Gastrocnemius medialis (tissue), 4 donors: ENCODE results near the gene SLC16A7. TPM values are rescaled to one million over a fixed set of nuclear protein-coding genes. Genes with fewer than 3 reads are reported as not detected.

Experiments used
- ATAC-seq, 2 donors: fragments of 150-250 bp; one replicate each; pipeline ENCODE4 v1.9.1; 2016
- DNase-seq, 2 donors: peaks; one replicate each; pipeline ENCODE4 v3.0.0-alpha.2; 2019
- H3K27ac ChIP-seq, 4 donors: fragments of 200-600 bp; sonication (generic); 1 replicate in 1 of 4; 2 replicates in 3 of 4; pipeline ENCODE4 v1.5.1; 2016 to 2018; ENCODE audit warnings: mild to moderate bottlenecking in 2 of 4, moderate library complexity in 1 of 4
- H3K27me3 ChIP-seq, 3 donors: fragments of 200-600 bp; sonication (generic) in 2 of 3; 1 replicate in 1 of 3; 2 replicates in 2 of 3; pipeline versions ENCODE4 v1.5.1 to v1.6.0; 2016 to 2019; ENCODE audit warnings: mild to moderate bottlenecking in 1 of 3, moderate library complexity in 1 of 3
- H3K36me3 ChIP-seq, 2 donors: fragments of 200-600 bp; sonication (generic) in 1 of 2; one replicate each; pipeline ENCODE4 v1.5.1; 2017 to 2018
- H3K4me1 ChIP-seq, 2 donors: fragments of 200-600 bp; sonication (generic) in 1 of 2; one replicate each; pipeline ENCODE4 v1.5.1; 2016 to 2017; ENCODE audit warnings: mild to moderate bottlenecking in 2 of 2
- H3K4me3 ChIP-seq, 4 donors: fragments of 200-600 bp; sonication (generic) in 3 of 4; 1 replicate in 1 of 4; 2 replicates in 3 of 4; pipeline ENCODE4 v1.5.1; 2016 to 2019; ENCODE audit warnings: mild to moderate bottlenecking in 2 of 4
- H3K9me3 ChIP-seq, 3 donors: fragments of 200-600 bp; sonication (generic) in 2 of 3; 1 replicate in 1 of 3; 2 replicates in 2 of 3; pipeline ENCODE4 v1.5.1; 2016 to 2019
- POLR2A ChIP-seq, 2 donors: fragments of 450-650 bp; IDR thresholded peaks; one replicate each; pipeline ENCODE4 v1.6.1; 2017; ENCODE audit warnings: antibody characterized with exemption in 2 of 2, mild to moderate bottlenecking in 2 of 2, moderate library complexity in 2 of 2
- in situ Hi-C, 4 donors: fragments of 200-750 bp; cut with MboI; loops; one replicate each; pipeline versions ENCODE4 v1.15.0 to v1.8.0; 2017; ENCODE audit warnings: low sequenced_read_pairs in 4 of 4
- intact Hi-C: fragments of 100-400 bp; cut with DNase I; formaldehyde crosslinking; loops from one replicate; pipeline ENCODE4 v1.15.1; 2023; ENCODE audit warnings: low total_unique reads
- total RNA-seq, 4 donors: library from RNA; depleted of rRNA; stranded (reverse); fragments of >200 nt; gene quantifications; one replicate each; pipeline versions ENCODE4 v1.1.0 to v1.2.3, GENCODE V29; 2016
- TF ChIP-seq, protein P1 (sequence below), 5 experiments: fragments of 450-650 bp in 3 of 5; fragments of 200-600 bp in 2 of 5; sonication (generic) in 2 of 5; IDR thresholded peaks in 4 of 5; conservative IDR thresholded peaks in 1 of 5; 1 replicate in 4 of 5; 2 replicates in 1 of 5; pipeline ENCODE4 v1.5.1; 2016 to 2019; ENCODE audit warnings: antibody characterized with exemption in 5 of 5, mild to moderate bottlenecking in 3 of 5, moderate library complexity in 3 of 5

Gene SLC16A7
- total RNA-seq, 4 donors from 2014 or later = 3.8 to 10.3 (median 6.7) TPM

DNA sequence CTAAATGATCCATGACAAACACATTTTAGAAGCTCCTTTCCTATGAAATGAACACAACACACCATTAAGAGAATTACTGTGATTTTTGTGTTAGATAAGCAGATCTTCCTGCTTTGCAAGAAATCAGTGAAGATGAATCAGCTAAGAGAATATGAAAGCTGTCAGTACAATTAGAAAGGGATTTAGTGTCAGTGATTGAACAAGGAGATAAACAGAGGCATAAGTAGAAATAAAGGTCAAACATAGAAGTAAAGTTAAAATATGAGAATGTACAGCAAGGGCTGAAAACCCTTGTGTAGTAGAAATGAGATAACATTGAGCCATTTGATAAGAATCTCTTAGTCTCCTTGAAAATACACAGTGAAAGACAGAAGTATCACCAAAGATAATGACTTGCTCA, 21.4 kb upstream of the SLC16A7 start:
- in situ Hi-C loops = no loop called here
- Histone ChIP-seq H3K4me1 (no peaks in the 10 kb centered on the region), H3K9me3 (no peaks in the 10 kb centered on the region), H3K27ac (no peak overlapping the region), H3K4me3 (no peak overlapping the region), H3K36me3 (no peaks in the 10 kb centered on the region), H3K27me3 (no peaks in the 10 kb centered on the region)
- ATAC-seq (no peak), DNase-seq (no peak)
- TF ChIP-seq POLR2A (IDR thresholded peaks at IDR 0.05) = no peak
- TF ChIP-seq, protein P1, sequence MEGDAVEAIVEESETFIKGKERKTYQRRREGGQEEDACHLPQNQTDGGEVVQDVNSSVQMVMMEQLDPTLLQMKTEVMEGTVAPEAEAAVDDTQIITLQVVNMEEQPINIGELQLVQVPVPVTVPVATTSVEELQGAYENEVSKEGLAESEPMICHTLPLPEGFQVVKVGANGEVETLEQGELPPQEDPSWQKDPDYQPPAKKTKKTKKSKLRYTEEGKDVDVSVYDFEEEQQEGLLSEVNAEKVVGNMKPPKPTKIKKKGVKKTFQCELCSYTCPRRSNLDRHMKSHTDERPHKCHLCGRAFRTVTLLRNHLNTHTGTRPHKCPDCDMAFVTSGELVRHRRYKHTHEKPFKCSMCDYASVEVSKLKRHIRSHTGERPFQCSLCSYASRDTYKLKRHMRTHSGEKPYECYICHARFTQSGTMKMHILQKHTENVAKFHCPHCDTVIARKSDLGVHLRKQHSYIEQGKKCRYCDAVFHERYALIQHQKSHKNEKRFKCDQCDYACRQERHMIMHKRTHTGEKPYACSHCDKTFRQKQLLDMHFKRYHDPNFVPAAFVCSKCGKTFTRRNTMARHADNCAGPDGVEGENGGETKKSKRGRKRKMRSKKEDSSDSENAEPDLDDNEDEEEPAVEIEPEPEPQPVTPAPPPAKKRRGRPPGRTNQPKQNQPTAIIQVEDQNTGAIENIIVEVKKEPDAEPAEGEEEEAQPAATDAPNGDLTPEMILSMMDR (IDR thresholded peaks at IDR 0.05 in 4 of 5, conservative IDR thresholded peaks at IDR 0.05 in 1 of 5) = no peak
- intact Hi-C loops = no loop called here

DNA sequence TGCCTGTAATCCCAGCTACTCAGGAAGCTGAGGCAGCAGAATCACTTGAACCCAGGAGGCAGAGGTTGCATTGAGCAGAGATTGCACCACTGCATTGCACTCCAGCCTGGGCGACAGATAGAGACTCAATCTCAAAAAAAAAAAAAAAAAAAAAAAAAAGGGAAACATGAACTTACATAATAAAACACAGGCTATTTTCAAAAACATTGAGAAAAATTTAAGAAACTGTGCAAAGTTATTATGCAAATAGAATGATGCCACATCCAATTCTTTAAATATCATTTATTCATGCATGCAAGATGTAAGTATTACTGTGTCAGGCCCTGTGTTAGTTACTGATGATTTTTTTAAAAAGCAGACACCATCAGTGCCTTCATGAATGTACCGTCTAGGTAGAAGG, 20.0 kb upstream of the SLC16A7 start:
- intact Hi-C loops = no loop called here

DNA sequence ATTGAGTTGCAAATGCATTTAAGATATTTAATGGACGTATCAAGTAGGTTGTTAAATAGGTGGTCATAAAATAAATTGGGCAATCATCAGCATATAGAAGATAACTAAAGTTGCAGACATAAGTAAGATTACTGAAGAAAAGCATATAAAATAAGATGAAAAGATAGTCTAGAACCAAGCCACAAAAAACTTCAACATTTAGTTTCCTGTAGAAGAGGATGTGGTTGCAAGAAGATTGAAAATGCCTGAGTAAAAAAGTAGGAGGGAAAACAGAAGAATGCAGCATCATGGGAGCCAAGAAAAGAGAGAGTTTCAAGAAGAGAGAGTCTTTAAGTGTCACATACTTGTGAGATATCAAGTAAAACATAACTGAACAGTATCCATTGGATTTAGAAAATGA, 17.6 kb upstream of the SLC16A7 start:
- H3K4me3 ChIP-seq = no peak overlapping the region
- H3K27me3 ChIP-seq = no peaks in the 10 kb centered on the region
- in situ Hi-C loops (no loop called here), intact Hi-C loops (no loop called here)
- H3K36me3 ChIP-seq = no peaks in the 10 kb centered on the region
- H3K4me1 ChIP-seq = no peaks in the 10 kb centered on the region
- ATAC-seq (no peak), DNase-seq (no peak)
- TF ChIP-seq, protein P1 (IDR thresholded peaks at IDR 0.05 in 4 of 5, conservative IDR thresholded peaks at IDR 0.05 in 1 of 5) = no peak
- TF ChIP-seq POLR2A (IDR thresholded peaks at IDR 0.05) = no peak
- H3K27ac ChIP-seq = no peak overlapping the region
- no peaks in the 10 kb centered on the region for H3K9me3 ChIP-seq

More for the DNA sequence above, 20.0 kb upstream of the SLC16A7 start:
- Histone ChIP-seq H3K4me1 (no peaks in the 10 kb centered on the region), H3K9me3 (no peaks in the 10 kb centered on the region), H3K4me3 (no peak overlapping the region), H3K27me3 (no peaks in the 10 kb centered on the region), H3K36me3 (no peaks in the 10 kb centered on the region), H3K27ac (no peak overlapping the region)
- ATAC-seq (no peak), DNase-seq (no peak)
- no peak for TF ChIP-seq POLR2A (IDR thresholded peaks at IDR 0.05)
- TF ChIP-seq, protein P1 (IDR thresholded peaks at IDR 0.05 in 4 of 5, conservative IDR thresholded peaks at IDR 0.05 in 1 of 5) = no peak
- in situ Hi-C loops = no loop called here

DNA sequence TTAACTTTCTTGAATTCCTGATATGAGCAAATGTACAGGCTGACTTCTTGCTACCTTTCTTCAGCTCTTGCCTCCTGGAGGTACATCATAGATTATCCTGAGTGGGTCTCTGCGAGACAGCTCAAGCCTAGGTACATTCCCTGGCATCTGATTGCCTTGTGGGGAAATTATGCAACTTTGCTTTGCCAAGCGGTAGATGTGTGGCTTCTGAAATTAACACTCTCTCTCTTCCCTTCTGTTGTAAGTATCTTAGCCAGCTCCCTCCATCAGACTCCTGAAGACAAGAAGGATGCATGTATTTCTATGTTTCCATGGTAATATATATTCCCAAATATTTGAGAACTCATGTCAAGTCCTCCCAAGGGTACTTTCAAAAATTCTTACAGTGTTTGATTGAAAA, 16.2 kb upstream of the SLC16A7 start:
- Histone ChIP-seq H3K27me3 (no peaks in the 10 kb centered on the region), H3K9me3 (no peaks in the 10 kb centered on the region), H3K27ac (no peak overlapping the region), H3K36me3 (no peaks in the 10 kb centered on the region), H3K4me1 (no peaks in the 10 kb centered on the region), H3K4me3 (no peak overlapping the region)
- ATAC-seq (no peak), DNase-seq (no peak)
- intact Hi-C loops = no loop called here
- TF ChIP-seq, protein P1 (IDR thresholded peaks at IDR 0.05 in 4 of 5, conservative IDR thresholded peaks at IDR 0.05 in 1 of 5) = no peak
- no peak for TF ChIP-seq POLR2A (IDR thresholded peaks at IDR 0.05)
- in situ Hi-C loops = no loop called here

DNA sequence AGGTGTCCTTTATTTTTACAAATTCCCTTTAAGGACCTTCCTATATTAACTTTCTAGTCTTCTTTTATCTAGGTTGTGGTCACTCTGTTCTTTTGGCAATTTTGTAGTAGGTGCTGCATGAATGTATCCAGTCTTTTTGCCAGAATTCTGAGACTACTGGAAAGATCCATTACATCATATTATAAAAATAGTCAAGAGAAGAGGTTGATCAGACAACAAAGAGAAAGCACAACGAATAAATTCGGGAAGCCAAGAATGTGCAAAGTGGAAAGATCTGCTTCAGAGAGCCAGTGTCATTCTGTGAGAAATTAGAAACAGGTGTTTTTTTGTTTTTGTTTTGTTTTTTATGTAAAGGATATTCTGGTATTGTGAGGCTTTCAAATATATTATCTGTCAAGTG, 15.8 kb upstream of the SLC16A7 start:
- ATAC-seq (no peak), DNase-seq (no peak)
- in situ Hi-C loops (no loop called here), intact Hi-C loops (no loop called here)
- no peak for TF ChIP-seq POLR2A (IDR thresholded peaks at IDR 0.05)
- TF ChIP-seq, protein P1 (IDR thresholded peaks at IDR 0.05 in 4 of 5, conservative IDR thresholded peaks at IDR 0.05 in 1 of 5) = no peak
- H3K4me3 ChIP-seq = no peak overlapping the region
- no peaks in the 10 kb centered on the region for H3K27me3 ChIP-seq
- H3K27ac ChIP-seq = no peak overlapping the region
- H3K4me1 ChIP-seq = no peaks in the 10 kb centered on the region
- no peaks in the 10 kb centered on the region for H3K9me3 ChIP-seq
- H3K36me3 ChIP-seq = no peaks in the 10 kb centered on the region
